PC-3 (cell line): ENCODE results near the gene HOXA6.

ENCODE experiments used
- CTCF ChIP-seq: fragments of 300-600 bp; sonication (generic); conservative IDR thresholded peaks from 2 replicates; pipeline ENCODE4 v1.5.1; 2017; ENCODE audit warnings: antibody characterized with exemption, low read depth, mild to moderate bottlenecking, low read length
- EZH2 ChIP-seq: fragments of 300-600 bp; sonication (generic); IDR thresholded peaks from one replicate; pipeline ENCODE4 v1.6.1; 2017; ENCODE audit warnings: antibody characterized with exemption, mild to moderate bottlenecking, low read length; ENCODE audit not compliant: unreplicated experiment

DNA sequence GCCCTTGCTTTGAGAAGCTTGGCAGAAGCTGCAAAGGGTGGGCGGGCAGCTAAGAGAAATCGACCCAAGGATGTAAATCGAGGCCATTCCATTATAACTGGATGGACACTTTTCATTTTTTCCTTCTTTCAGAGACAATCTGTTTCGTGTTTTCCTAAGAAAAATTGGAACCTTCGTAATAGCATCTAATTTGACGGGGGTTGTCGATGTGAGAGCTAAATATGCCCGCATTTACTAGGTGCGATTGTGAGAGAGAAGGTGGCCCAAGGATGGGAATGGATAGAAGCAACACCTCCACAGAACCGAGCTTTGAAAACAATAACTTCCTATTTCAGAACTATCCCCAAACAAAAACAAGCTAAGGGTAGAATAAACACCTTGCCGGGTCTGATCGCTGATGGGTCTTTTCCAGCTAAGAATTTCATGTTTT lies 16.2 kb downstream of the HOXA6 start:
- no peak for TF ChIP-seq CTCF
- TF ChIP-seq EZH2: no peak
